ENCODE results near the gene UFSP2. TPM values are rescaled to one million over a fixed set of nuclear protein-coding genes. Genes with fewer than 3 reads are reported as not detected.

The UFSP2 gene
- total and polyA plus RNA-seq, 2 of the 4 experiments (the other 2 are of a cell fraction) = 21.8 to 43.7 TPM

DNA sequence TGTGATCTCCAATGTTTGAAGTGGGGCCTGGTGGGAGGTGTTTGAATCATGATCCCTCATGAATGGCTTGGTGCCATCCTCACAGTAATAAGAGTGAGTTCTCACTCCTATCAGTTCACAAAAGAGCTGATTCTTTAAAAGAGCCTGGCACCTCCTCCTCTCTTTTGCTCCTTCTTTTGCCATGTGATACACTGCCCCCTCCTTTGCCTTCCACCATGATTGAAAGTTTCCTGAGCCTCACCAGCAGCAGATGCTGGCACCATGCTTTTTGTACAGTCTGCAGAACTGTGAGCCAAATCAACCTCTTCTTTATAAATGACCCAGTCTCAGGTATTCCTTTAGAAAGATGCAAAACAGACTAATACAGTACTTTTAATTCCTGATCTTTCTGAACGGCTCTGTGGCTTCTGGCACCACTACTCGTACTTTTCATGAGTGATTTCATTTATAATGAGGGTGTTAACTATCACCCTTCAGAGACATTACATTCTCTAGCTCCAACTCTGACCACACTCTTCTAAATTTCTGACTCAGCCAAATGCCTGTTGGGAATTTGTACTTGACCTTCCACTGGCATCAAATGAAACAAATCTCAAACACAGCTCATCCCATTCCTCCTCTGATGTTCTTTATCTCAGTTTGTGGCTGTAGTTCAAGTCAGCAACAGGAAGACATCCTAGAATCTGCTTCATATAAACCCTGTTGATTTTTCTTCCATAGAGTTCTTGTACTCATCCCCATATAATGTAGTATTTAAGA, 4.2 kb downstream of the UFSP2 start:
- Histone ChIP-seq H3K27me3 (ENCODE audit: control insufficient read depth, insufficient read depth, low read length) (no peaks in the 10 kb centered on the region), H2BK20ac (ENCODE audit: low read depth, low read length) (no peak overlapping the region), H4K91ac (ENCODE audit: insufficient read depth, low read depth, low read length) (no peak overlapping the region), H4K5ac (ENCODE audit: low read depth, low read length) (no peak overlapping the region), H3K9ac (ENCODE audit: low read depth, low read length) (no peak overlapping the region), H3K9me1 (ENCODE audit: insufficient read depth, low read length) (peaks cover 11% of the 10 kb centered on the region), H3K79me1 (ENCODE audit: low read depth in 1 of 2, low read length in 2 of 2) (peaks cover 15 to 23% of the 10 kb centered on the region in 2 experiments), H3K4me2 (ENCODE audit: low read depth, low read length) (peak overlapping the region; percentile 10; the same call in 1 of the 2 replicates), H2BK5ac (ENCODE audit: low read depth, low read length, poor library complexity, severe bottlenecking) (no peak overlapping the region), H3K18ac (ENCODE audit: low read depth, low read length) (no peak overlapping the region), H2AFZ (replicated peaks; ENCODE audit: low read length, poor library complexity) (no peak overlapping the region), H2AK9ac (replicated peaks; ENCODE audit: low read depth, low read length, poor library complexity) (no peak overlapping the region), H2BK15ac (ENCODE audit: low read depth, low read length) (no peak overlapping the region), H3K9me3 (ENCODE audit: control insufficient read depth, insufficient read depth, low read length) (no peaks in the 10 kb centered on the region), H3K4me1 (ENCODE audit: control insufficient read depth, insufficient read depth, low read length) (peaks cover 5% of the 10 kb centered on the region; the same call in 1 of the 2 replicates), H4K8ac (ENCODE audit: low read depth in 2 of 2, low read length in 2 of 2) (no peak overlapping the region), H2AK5ac (ENCODE audit: low read depth, low read length) (no peak overlapping the region), H3K27ac (ENCODE audit: insufficient read depth, low read length) (no peak overlapping the region), H3K56ac (ENCODE audit: extremely low read depth, insufficient read depth, low read length) (no peak overlapping the region), H3K4me3 (ENCODE audit: insufficient read depth, low read depth, low read length) (no peak overlapping the region), H3K14ac (replicated peaks; ENCODE audit: low read depth, low read length) (no peak overlapping the region), H2BK120ac (ENCODE audit: low read depth, low read length) (no peak overlapping the region; the same call in 1 of the 2 replicates), H3K4ac (ENCODE audit: low read depth, low read length) (no peak overlapping the region), H3K36me3 (ENCODE audit: control insufficient read depth, insufficient read depth, low read length) (peaks cover 5% of the 10 kb centered on the region; the same call in 1 of the 2 replicates), H3K23ac (ENCODE audit: low read depth, low read length) (no peak overlapping the region), H4K20me1 (ENCODE audit: insufficient read depth, low read length) (peaks cover 6% of the 10 kb centered on the region; the same call in 1 of the 2 replicates)
- ChIA-PET POLR2A (ENCODE audit: unreplicated experiment) (no interaction called here), CTCF (no interaction called here)
- peak; percentile 68 for DNase-seq
- intact Hi-C loops (cut with micrococcal nuclease) = no loop called here
- in situ Hi-C loops (cut with MboI; ENCODE audit: low sequenced_read_pairs) = no loop called here
- WGBS, 2 experiments (ENCODE audit: extremely low coverage in 2 of 2, insufficient read length in 1 of 2) = no CpG with 5 or more reads among the region's 2 CpGs
- no peak for TF ChIP-seq RAD21 (IDR thresholded peaks at IDR 0.05; ENCODE audit: low read length)
- TF ChIP-seq USF2 (IDR thresholded peaks at IDR 0.05; ENCODE audit: low read depth, low read length) = no peak
- TF ChIP-seq MAFK (IDR thresholded peaks at IDR 0.05; ENCODE audit: low read depth, low read length) = peak; percentile 35; the same call in 1 of the 2 replicates
- dilution Hi-C loops (cut with HindIII; ENCODE audit: low sequenced_read_pairs, unreplicated experiment) = no loop called here
- ATAC-seq (ENCODE audit: low read depth) = peak; percentile 8
- BruUV-seq (replicated peaks) = no TSS peak

All from IMR-90 (cell line).